Sigmoid colon (tissue), 7 donors: ENCODE data around the gene PISD. TPM values are rescaled to one million over a fixed set of nuclear protein-coding genes. Genes with fewer than 3 reads are reported as not detected.
"Not testable (repeated sequence)": the region's sequence is repeated elsewhere in the genome, so short reads cannot be mapped to it uniquely, and the experiment has no call there.

Experiments used
- DNase-seq: peaks from one replicate; pipeline ENCODE4 v3.0.0-alpha.2; 2019
- H3K27ac ChIP-seq, 4 donors: fragments of 200-600 bp; sonication (generic); one replicate each; pipeline ENCODE4 v1.5.1; 2016 to 2019; ENCODE audit warnings: mild to moderate bottlenecking in 1 of 4
- H3K27me3 ChIP-seq, 3 donors: fragments of 200-600 bp; sonication (generic); one replicate each; pipeline ENCODE4 v1.5.1; 2019; ENCODE audit warnings: mild to moderate bottlenecking in 1 of 3
- H3K36me3 ChIP-seq, 4 donors: fragments of 200-600 bp; sonication (generic); one replicate each; pipeline ENCODE4 v1.5.1; 2016 to 2019
- H3K4me1 ChIP-seq, 4 donors: fragments of 200-600 bp; sonication (generic); one replicate each; pipeline ENCODE4 v1.5.1; 2017 to 2019
- H3K4me3 ChIP-seq, 4 donors: fragments of 200-600 bp; sonication (generic); one replicate each; pipeline ENCODE4 v1.5.1; 2017 to 2019; ENCODE audit warnings: mild to moderate bottlenecking in 2 of 4, moderate library complexity in 1 of 4
- H3K9me3 ChIP-seq, 4 donors: fragments of 200-600 bp in 3 of 4; sonication (generic) in 3 of 4; one replicate each; pipeline versions ENCODE4 v1.5.1 to v1.6.1; 2013 to 2019
- EP300 ChIP-seq, 4 donors: sonication (generic); formaldehyde crosslinking; IDR thresholded peaks; one replicate each; pipeline ENCODE4 v1.6.1; 2017; ENCODE audit warnings: antibody characterized with exemption in 4 of 4
- POLR2A ChIP-seq, 2 donors: fragments of 450-650 bp; IDR thresholded peaks; one replicate each; pipeline ENCODE4 v1.6.1; 2016; ENCODE audit warnings: antibody characterized with exemption in 2 of 2, mild to moderate bottlenecking in 2 of 2, moderate library complexity in 2 of 2
- POLR2AphosphoS5 ChIP-seq, 4 donors: sonication (generic); formaldehyde crosslinking; IDR thresholded peaks; one replicate each; pipeline ENCODE4 v1.6.1; 2017; ENCODE audit warnings: antibody characterized with exemption in 4 of 4
- WGBS, 2 donors: extraction: QIAGEN DNeasy Blood & Tissue Kit; methylation state at CpG; one replicate each; pipeline ENCODE4 v1.1.7; 2013; 5-methylcytosine and 5-hydroxymethylcytosine counted together
- intact Hi-C: fragments of 100-400 bp; cut with DNase I; formaldehyde crosslinking; loops from one replicate; pipeline ENCODE4 v1.15.1; 2023
- polyA plus RNA-seq, 3 donors: library from polyadenylated mRNA; stranded (reverse); fragments of 200-250 nt; gene quantifications; one replicate each; pipeline ENCODE4 v1.2.3, GENCODE V29; 2013
- total RNA-seq, 4 donors: library from RNA; depleted of rRNA; stranded (reverse); fragments of >200 nt; gene quantifications; one replicate each; pipeline ENCODE4 v1.1.0, GENCODE V29; 2016
- TF ChIP-seq, protein P1 (sequence below), 4 experiments: fragments of 450-650 bp in 3 of 4; fragments of 200-600 bp in 1 of 4; IDR thresholded peaks; one replicate each; pipeline ENCODE4 v1.5.1; 2016 to 2019; ENCODE audit warnings: antibody characterized with exemption in 4 of 4, mild to moderate bottlenecking in 3 of 4, moderate library complexity in 2 of 4
- donor health status: healthy with polysubstance abuse.
- donor health status: Bipolar disorder and iron deficiency.
- donor health status: healthy.

Gene PISD
- total and polyA plus RNA-seq, 7 donors: 10.8 to 40.3 (median 18.5) TPM

DNA sequence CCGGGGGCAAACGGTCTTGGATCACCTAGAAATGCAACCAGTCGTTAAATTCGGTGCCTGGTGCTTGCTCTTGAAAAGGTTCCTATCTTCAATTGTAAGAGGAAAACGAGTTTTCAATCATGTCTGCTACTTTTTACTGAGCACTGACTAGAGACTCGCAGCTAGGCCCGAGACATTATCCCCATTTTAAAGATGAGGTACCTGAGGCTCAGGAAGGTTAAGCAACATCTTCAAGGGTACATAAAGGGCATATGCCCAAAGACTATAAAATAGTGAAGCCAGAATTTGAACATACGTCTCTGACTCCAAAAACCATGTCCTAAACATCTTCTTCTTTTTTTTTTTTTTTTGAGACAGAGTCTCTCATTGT, 638 bp upstream of the PISD start:
- TF ChIP-seq, protein P1, sequence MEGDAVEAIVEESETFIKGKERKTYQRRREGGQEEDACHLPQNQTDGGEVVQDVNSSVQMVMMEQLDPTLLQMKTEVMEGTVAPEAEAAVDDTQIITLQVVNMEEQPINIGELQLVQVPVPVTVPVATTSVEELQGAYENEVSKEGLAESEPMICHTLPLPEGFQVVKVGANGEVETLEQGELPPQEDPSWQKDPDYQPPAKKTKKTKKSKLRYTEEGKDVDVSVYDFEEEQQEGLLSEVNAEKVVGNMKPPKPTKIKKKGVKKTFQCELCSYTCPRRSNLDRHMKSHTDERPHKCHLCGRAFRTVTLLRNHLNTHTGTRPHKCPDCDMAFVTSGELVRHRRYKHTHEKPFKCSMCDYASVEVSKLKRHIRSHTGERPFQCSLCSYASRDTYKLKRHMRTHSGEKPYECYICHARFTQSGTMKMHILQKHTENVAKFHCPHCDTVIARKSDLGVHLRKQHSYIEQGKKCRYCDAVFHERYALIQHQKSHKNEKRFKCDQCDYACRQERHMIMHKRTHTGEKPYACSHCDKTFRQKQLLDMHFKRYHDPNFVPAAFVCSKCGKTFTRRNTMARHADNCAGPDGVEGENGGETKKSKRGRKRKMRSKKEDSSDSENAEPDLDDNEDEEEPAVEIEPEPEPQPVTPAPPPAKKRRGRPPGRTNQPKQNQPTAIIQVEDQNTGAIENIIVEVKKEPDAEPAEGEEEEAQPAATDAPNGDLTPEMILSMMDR (IDR thresholded peaks at IDR 0.05): no peak
- TF ChIP-seq POLR2A (IDR thresholded peaks at IDR 0.05) (no peak), POLR2AphosphoS5 (IDR thresholded peaks at IDR 0.05) (no peak), EP300 (IDR thresholded peaks at IDR 0.05) (no peak)
- no peak for DNase-seq
- WGBS, 2 donors: 21 to 58% methylated on average over 8 of the region's 8 CpGs
- Histone ChIP-seq H3K27ac (peak overlapping the region; percentile 74 to 78 (median 76)), H3K9me3 (no peaks in the 10 kb centered on the region), H3K36me3 (no peaks in the 10 kb centered on the region), H3K4me3 (peak overlapping the region; percentile 64 to 94 (median 80)), H3K4me1 (peaks cover 0 to 19% (median 13%) of the 10 kb centered on the region in 4 donors), H3K27me3 (no peaks in the 10 kb centered on the region)
- intact Hi-C loops: loop anchor here (2.0 kb wide), 1 partner anchor 90 kb away; no protein-coding TSS in a partner anchor

DNA sequence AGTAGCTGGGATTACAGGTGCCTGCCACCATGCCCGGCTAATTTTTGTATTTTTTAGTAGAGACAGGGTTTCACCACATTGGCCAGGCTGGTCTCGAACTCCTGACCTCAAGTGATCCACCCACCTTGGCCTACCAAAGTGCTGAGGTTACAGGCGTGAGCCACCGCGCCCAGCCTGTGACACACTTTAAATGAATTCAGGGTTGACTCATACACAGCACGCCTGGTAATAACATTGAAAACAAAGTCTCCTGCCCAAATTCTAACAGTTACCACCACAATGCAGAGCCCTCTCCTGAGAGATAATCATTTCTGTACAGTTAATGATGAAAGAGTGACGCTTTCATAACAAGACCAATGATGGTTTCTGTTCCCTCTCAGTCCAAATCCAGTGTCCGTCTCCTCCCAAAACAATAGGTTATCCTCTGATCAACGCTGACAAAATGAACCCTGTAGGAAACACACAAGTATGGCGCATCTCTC, 1.1 kb downstream of the PISD start:
- H3K36me3 ChIP-seq, H3K9me3 ChIP-seq, DNase-seq, H3K27me3 ChIP-seq, intact Hi-C loops: not testable (repeated sequence)
- 31 to 55% methylated on average over 10 of the region's 10 CpGs for WGBS, 2 donors
- Histone ChIP-seq H3K4me3 (peak overlapping the region; percentile 64 to 94 (median 80)), H3K4me1 (peaks cover 0 to 19% (median 13%) of the 10 kb centered on the region in 4 donors), H3K27ac (peak overlapping the region in 1 of 4 donors; percentile 76)

DNA sequence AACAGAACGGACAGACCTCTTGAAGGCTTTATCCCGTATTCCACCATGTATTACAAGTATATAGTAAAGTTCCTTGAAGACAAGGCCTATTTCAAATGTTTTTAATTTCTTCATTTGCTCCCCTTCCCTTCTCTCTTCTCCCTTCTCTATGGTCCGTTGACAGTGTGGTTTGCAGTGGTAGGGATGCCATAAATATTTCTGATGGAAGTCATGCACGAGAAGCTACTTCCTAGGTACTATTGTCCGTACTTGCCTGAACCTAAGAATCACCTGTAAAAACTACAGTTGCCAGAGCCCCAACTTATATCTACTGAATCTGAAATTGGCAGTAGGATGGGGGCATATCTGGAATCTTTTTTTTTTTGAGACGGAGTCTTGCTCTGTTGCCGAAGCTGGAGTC, 2.8 kb downstream of the PISD start:
- intact Hi-C loops: no loop called here

DNA sequence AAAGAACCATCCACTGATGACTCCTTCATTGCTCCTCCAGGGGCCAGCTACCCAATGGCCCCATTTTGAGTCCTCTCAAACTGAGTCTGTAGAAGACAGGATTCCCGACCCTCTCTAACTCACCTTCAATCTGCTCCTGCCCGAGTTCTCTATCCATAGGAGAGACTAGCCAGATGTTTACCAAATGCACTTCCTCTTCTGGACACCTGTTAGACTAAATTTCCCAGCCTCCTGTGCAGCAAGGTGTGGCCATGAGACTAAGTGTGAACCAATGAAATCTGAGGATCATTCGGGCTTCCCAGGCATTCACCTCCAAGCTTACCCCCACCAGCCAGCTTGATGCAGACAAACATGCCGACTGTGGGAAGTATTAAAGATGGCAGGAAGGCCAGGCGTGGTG, 7.6 kb downstream of the PISD start:
- TF ChIP-seq POLR2A (IDR thresholded peaks at IDR 0.05) (no peak), POLR2AphosphoS5 (IDR thresholded peaks at IDR 0.05) (no peak), EP300 (IDR thresholded peaks at IDR 0.05) (no peak)
- TF ChIP-seq, protein P1 (IDR thresholded peaks at IDR 0.05): no peak
- no peak overlapping the region for H3K27ac ChIP-seq
- H3K27me3 ChIP-seq: no peaks in the 10 kb centered on the region
- H3K4me1 ChIP-seq: peaks cover 0 to 12% (median 0%) of the 10 kb centered on the region in 4 donors
- H3K36me3 ChIP-seq: peaks cover 0 to 5% (median 0%) of the 10 kb centered on the region in 4 donors
- no peaks in the 10 kb centered on the region for H3K9me3 ChIP-seq
- intact Hi-C loops: no loop called here
- DNase-seq: no peak
- H3K4me3 ChIP-seq: no peak overlapping the region
- 82 to 91% methylated on average over 5 of the region's 5 CpGs for WGBS, 2 donors

More for the DNA sequence above, 2.8 kb downstream of the PISD start:
- Histone ChIP-seq H3K36me3 (no peaks in the 10 kb centered on the region), H3K27ac (no peak overlapping the region), H3K27me3 (no peaks in the 10 kb centered on the region), H3K4me1 (peaks cover 0 to 19% (median 13%) of the 10 kb centered on the region in 4 donors), H3K9me3 (no peaks in the 10 kb centered on the region), H3K4me3 (no peak overlapping the region)
- TF ChIP-seq EP300 (IDR thresholded peaks at IDR 0.05) (no peak), POLR2A (IDR thresholded peaks at IDR 0.05) (no peak), POLR2AphosphoS5 (IDR thresholded peaks at IDR 0.05) (no peak)
- TF ChIP-seq, protein P1 (IDR thresholded peaks at IDR 0.05): no peak
- no peak for DNase-seq
- 88 to 89% methylated on average over 7 of the region's 7 CpGs for WGBS, 2 donors

DNA sequence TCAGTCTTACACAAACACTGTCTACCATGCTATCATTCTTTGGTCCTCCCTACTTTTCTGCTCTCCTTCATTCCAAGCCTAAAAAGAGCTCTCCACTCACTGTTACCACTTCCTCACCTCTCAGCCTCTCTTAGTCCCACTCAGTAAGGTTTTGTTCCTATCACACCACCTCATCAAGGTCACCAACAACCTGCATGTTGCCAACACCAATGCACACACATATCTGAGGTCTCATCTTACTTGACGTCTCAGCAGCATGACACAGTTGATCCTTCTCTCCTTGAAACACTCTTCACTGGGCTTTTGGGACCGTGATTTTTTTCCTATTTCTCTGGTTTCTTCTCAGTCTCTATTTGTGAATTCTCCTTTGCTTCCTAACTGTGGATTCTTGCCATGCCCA, 8.1 kb downstream of the PISD start:
- Histone ChIP-seq H3K4me3 (no peak overlapping the region), H3K9me3 (no peaks in the 10 kb centered on the region), H3K27me3 (no peaks in the 10 kb centered on the region), H3K4me1 (peaks cover 0 to 12% (median 0%) of the 10 kb centered on the region in 4 donors), H3K36me3 (peaks cover 0 to 9% (median 0%) of the 10 kb centered on the region in 4 donors), H3K27ac (no peak overlapping the region)
- no peak for DNase-seq
- WGBS, 2 donors: 90 to 93% methylated on average over 2 of the region's 2 CpGs
- intact Hi-C loops: no loop called here
- TF ChIP-seq, protein P1 (IDR thresholded peaks at IDR 0.05): no peak
- TF ChIP-seq EP300 (IDR thresholded peaks at IDR 0.05) (no peak), POLR2A (IDR thresholded peaks at IDR 0.05) (no peak), POLR2AphosphoS5 (IDR thresholded peaks at IDR 0.05) (no peak)
